ENCODE results near the gene RRAGD.
"Not testable (repeated sequence)": the region's sequence is repeated elsewhere in the genome, so short reads cannot be mapped to it uniquely, and the experiment has no call there.

RRAGD gene

DNA sequence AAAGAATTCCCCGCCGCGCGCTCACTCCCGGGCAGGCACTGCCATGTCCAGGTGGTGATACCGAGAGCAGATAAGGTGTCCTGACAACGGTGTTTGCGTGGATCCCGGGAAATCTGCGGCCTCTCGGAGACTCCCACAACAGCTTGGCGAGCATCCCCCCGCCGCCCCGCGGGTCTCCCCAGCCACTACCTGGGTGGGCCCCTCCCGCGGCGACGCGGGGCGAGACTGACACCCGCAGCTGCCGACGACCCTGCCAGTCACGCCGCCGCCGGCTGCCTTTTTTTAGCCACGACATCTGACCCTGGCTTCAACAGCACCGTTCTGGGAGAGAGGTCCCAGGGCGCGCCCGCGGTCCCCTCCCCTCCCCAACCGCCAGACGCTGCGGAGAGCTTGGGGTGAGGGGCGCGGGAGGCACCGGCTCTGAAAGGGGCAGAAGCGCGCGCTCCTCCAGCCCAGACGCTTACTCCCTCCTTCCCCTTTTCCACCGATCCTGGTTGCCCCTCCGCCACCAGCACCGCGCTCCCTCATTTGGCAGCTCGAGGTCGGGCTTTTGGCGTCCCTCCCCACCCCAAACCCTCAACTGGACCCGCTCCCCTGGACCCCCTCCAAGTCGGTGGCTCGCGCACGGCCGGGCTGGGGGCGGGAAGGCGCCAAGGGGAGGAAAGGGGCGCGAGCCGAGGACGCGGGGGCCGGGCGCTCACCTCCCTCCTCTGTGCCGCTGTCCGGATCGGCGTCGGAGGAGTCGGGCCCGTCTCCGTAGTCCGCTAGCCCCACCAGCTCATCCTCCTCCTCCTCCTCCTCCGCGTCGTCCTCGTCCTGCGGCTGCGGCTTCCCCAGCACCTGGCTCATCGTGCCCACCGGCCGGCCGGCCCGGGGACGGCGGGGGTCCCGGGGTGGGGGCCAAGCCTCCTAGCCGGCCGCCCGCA lies 665 bp downstream of the RRAGD start:
- DNase-seq (ENCODE audit: low read depth in 2 of 2), result peak in 1 of 2 donors; percentile 7

DNA sequence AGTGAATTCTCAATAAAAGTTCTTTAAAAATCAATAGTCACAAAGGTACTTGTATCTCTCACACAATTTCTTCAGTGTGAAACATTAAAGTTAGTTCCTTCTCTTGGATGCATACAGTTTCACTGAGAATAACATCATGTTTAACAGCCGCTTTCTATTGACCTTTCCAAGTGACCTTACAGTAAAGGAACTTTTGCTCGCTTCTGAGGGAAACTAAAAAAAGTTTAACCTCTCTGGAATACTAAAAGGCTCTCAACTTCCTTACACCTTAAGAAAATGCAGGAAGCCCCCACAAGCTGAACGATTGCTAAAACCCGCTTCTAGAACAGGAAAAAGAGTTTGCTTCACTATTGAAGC lies 1.3 kb downstream of the RRAGD start:
- no peak for DNase-seq (ENCODE audit: low read depth in 2 of 2)

DNA sequence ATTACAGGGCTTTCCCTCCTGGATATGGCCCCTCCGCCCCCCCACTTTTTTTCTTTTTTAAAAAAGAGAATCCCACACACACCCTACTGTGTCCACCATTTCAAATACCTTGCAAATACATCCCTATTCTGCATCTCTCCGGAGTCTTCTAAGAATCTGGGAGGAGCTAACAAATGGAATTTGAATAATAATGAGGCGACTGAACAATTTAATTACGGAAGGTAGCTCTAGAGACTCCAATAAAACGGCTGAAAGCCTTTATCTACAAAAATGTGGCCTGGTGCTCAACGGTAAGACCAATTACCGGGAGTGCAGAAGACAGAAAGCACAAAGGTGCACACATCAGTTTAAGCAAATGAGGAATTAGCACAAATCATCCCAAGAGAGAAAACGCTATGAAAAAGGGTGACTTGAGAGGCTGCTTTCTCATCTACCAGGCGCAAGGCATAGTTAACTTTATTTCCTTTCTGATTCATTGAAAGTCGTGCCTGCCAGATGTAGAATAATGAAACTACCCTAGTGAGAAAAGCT lies 1.8 kb downstream of the RRAGD start:
- no peak for DNase-seq (ENCODE audit: low read depth in 2 of 2)

DNA sequence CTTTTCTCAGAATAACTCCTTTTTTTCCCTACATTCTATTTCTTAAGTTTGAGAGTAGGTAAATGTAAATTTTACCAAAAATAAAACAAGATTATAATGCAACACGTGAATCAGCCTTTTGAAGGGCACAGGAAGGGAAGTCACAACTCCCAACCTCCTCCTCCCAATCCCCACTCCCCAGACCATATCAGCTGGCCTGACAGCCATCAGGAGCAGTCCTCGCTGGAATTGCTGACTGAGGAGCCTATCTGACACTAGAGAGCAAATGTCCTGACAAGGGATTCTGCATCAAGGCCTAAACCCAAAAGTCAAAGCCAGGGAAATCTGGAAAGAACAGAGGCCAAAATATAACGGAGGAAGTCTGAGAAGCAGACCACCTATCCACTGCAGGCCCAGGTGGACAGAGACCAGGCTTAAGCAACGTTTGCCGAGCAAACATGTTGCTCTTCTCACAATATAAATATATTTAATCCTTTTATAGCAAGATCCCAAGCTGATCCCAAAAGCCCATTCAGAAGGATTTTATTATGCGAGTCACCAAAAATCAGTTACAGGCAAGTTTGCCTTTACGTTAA lies 2.5 kb downstream of the RRAGD start:
- DNase-seq (ENCODE audit: low read depth in 2 of 2), result no peak

DNA sequence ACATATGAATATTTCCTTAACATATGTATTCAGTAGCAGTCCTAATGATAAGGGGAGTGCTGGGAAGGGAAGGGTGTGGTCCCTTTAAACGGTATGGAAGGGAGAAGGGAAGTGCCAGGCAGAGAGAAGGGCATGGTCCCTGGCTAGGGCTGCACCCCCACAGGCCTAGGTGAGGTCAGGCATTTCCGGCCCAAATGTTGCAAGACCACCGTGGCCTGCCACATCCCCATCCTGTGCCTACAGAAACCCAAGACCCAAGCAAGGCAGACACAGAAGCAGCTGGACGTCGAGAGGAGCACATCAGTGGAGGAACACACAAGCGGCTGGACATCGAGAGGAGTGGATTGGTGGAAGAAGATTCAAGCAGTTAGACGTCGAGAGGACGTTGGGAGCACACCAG lies 5.9 kb downstream of the RRAGD start:
- DNase-seq (ENCODE audit: low read depth in 2 of 2), result no peak

DNA sequence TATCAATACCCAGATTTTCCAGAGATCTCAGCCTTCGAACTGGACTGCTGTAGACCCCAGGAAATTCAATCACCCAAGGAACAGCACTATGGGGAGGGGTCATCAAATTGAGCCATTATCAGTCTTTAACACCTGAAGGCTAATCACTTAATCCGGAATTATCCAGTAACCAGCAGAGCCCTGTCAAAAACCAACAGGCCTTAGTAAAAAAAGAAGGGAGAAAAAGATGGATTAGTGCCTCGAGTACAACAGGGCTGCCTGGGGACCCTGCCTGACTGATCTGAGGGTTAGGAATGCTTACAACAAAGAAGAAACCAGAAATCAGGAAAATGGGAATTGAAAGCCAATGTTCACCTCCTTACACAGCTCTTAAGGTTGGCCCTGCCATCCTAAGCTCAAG lies 7.6 kb downstream of the RRAGD start:
- no peak for DNase-seq (ENCODE audit: low read depth in 2 of 2)

DNA sequence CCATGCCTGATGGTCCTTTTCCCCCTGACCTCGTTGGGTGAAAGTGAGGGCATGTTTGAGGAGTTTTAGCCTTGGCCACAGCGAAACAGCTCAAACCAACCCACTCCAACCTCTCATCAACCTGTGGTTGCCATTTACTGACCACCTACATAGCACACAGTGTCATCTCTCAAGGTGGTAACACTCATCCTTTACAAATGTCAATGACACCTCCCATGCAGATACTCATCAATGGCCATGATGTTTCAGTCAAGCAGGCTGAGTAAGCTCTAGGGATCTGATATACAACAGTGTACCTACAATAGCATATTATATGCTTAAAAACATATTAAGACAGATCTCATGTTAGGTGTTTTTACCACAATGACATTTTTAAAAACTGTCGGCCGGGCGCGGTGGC lies 9.3 kb downstream of the RRAGD start:
- DNase-seq (ENCODE audit: low read depth in 2 of 2), result no peak

DNA sequence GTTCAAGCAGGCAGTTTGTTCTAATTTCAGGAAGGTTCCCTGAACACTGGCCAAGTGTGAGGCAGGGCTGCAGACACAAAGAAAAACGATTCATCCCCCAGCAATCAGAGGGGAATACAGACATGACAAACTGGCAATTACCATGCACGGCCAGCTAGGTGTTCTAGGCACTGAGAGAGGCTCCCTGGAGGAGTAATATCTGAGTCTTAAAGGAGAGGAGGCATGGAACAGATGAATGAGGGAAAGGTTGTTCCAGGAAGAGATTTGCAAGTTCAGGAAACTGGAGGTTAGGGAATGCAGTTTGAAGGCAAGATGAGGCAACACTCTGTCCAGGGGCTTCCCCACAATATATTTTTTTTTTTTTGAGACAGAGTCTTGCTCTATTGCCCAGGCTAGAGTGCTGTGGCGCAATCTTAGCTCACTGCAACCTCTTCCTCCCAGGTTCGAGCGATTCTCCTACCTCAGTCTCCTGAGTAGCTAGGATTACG lies 11.1 kb downstream of the RRAGD start:
- DNase-seq (ENCODE audit: low read depth in 2 of 2), result no peak

DNA sequence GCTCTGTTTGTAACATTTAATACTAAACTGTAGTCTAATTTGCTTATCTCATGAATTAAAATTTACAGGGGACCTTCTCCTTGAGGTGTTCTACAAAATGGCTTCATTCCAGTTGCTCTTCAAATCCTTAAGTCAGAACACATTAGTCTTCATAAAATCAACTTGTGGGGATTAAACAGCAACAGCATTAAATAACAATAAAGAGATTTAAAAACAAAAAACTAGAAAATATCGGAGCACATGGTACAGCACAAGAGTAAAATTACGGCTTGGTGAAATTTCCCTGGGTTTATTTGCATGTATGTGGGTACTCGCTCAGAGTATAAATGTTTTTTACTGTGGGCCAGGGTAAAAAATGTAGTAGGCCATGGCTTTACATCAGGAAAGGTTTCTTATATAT lies 12.0 kb downstream of the RRAGD start:
- DNase-seq (ENCODE audit: low read depth in 2 of 2), result no peak

DNA sequence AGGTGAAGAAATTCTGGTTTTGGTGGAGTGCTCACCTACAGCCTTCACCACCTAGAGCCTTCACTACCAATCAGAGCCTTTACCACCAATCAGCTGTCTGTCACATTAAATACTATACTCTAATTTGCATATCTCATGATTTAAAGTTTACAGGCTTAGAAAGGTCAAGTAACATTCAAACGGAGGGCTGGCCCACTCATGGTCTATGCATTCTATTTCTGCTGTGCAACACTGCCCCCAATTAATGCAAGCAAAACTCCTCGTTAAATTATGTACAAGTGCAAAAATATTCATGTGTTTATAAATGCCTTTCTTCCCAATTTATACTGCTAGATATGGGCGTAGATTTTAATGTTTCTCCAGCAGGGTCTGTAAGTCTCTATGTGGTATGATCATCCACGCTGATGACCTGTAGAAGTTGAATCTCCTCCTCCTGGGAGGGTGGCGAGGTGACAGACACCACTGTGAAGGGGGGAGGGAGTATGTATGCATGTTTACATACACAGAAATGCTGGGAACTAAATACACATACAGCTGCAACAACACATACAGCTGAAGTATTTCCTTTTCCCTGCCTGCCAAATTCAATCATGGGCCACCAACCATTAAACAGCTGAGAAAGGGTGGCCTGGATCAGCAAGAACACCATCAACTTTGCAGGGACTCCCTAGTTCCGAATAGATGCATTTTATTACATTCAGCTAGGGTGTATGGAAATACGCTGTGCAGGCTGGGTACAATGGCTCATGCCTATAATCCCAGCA lies 13.1 kb downstream of the RRAGD start:
- no peak for DNase-seq (ENCODE audit: low read depth in 2 of 2)

DNA sequence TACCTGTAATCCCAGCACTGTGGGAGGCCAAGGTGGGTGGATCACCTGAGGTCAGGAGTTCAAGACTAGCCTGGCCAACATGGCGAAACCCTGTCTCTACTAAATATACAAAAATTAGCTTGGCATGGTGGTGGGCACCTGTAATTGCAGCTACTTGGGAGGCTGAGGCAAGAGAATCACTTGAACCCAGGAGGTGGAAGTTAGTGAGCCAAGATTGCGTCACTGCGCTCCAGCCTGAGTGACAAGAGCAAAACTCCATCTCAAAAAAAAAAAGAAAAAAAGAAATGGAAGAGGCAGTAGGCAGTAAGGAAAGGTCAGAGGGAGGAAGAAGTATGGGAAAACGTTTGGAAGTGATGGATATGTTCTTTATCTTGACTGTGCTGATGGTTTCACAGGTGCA lies 14.2 kb downstream of the RRAGD start:
- DNase-seq (ENCODE audit: low read depth in 2 of 2), result not testable (repeated sequence)

DNA sequence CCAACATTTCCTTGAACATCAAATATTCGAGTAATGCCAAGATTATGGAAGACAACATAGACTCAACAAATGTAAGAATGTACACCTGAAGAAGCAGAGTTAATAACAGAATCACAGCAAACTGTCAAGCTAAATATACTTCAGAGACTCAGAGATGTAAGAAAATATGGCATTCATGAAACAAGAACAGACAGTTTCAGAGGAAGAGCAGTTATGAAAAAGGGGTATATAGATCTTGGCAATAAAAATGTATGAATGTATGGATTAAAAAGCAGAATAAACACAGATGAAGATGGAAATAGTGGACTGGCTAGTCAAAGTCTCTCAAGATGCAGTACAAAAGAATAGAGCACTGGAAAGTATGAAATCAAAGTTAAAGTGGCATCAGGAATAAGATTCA lies 18.4 kb downstream of the RRAGD start:
- no peak for DNase-seq (ENCODE audit: low read depth in 2 of 2)

DNA sequence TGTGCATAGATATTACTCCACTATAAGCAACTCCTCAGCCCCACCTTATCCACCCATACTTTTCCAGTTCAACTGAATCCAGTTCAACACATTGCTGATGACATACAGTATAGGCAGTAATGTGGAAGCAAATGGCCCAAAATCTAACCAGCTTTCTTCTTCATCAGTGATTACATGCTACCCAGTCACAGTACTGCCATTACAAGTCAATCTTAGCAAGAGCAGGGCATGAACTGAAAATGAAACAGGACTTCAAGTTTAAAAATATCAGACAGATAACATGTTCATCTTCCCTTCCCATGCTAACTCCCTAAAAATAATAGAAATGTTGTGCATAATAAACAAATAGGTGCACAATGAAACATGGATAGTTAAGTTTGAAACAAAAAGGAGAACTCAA lies 19.2 kb downstream of the RRAGD start:
- DNase-seq (ENCODE audit: low read depth in 2 of 2), result no peak

DNA sequence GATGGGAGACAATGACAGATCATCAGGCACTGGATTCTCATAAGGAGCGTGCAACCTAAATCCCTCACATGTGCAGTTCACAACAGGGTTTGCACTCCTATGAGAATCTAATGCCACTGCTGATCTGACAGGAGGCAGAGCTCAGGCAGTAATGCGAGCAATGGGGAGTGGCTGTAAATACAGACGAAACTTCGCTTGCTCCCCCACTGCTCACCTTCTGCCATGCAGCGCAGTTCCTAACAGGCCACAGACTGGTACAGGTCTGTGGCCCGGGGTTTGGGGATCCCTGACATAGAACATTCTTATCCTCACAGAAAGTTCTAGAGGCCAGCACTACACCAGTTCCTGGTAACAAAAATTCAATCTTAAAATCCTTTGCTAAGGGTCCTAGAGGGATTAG lies 23.2 kb downstream of the RRAGD start:
- DNase-seq (ENCODE audit: low read depth in 2 of 2), result no peak

DNA sequence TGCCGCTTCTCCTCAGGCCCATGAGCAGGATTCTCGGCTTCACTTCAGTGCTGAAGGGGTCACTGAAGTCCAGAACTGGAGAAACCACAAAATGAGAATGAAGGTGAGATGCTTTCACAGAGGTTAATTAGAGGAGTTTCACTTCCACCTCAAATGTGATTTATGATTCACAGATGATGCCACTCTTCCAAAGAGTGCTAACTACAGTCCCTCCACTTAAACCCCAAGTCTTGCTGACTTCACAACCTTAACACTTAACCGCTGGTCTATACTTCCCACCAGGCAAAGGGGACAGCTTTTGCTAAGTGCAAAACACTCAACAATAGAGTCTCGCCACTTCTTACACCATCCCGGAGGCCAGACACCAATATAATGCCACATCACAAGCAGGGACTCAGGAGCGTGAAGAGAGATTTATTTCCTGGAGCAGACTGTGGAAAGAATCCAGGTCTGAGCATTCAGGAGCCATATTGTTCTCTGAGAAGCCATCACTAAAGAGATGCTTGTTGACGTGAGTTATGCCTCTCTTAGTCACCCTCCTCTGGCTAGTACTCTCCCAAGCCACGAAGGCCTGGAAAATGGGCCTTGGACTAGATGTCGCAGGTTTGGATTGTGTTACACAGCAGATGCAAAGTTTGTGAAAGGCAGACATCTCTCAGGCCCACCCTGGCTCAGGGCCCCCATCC lies 24.4 kb downstream of the RRAGD start:
- DNase-seq (ENCODE audit: low read depth in 2 of 2), result no peak

DNA sequence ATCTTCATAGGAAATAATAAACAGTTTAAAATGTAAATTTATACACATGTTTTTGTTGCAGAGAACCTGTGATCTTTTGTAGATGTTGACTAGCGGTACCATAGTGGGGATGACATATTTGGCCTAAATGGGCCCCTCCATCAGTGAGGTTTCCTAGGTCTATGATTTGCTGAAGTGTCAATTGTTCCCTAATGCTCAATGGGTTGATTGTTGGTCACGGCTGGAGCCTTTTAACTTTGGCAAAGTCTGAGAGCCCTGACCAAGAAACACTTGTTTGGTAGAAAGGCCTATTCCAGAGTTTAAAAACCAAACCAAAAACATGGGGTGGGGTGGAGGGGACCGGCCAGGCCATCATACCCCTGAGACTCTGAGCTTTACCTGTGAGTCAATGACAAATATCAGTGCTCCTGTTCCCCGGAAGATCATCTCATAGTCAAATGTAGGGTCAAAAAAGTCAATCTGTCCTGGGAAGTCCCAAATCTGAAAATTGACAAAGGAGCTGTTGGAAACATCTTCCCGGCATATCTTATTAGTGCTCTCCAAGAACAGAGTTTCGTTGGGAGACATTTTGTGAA lies 25.1 kb downstream of the RRAGD start:
- no peak for DNase-seq (ENCODE audit: low read depth in 2 of 2)

DNA sequence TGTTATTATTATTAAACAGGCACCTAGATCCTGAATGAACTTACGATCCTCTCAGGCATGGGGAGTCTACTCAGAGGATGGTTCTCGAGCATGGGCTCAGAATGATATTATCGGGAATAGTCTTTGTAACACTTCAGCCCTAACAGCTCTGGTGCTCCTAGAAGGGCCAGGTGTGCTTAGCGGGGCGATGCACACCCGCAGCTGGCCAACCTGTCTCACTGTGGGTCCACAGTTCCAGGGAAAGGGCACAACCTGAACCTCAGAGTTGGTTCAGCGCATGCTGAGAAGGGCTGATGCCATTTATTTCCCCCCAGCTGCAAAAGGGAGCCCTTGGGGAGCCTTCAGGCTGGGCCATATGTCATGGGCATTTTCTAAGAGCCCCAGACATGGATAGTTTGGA lies 26.2 kb downstream of the RRAGD start:
- no peak for DNase-seq (ENCODE audit: low read depth in 2 of 2)

DNA sequence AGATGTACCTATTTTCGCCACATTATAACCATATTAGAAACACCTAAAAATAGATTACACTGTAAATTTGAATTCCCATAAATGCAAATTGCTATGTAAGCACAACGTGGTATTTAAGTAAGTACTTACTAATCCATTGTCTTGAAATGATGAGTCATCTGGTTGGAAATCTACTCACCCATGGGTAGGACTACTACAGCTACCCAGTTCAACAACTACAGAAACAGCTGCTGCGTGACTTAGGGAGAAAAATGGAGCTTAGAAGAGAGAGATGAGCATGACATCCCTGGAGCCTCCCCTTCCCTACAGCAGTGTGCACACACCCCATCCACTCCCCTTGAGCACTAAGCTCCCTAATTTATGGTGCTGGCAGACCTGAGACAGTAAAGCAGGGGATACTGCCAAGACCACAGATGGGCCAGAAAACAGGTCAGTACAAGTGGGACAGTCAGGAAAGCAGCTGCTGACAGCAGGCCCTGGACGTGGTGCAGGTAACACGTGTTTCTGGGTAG lies 26.9 kb downstream of the RRAGD start:
- no peak for DNase-seq (ENCODE audit: low read depth in 2 of 2)

DNA sequence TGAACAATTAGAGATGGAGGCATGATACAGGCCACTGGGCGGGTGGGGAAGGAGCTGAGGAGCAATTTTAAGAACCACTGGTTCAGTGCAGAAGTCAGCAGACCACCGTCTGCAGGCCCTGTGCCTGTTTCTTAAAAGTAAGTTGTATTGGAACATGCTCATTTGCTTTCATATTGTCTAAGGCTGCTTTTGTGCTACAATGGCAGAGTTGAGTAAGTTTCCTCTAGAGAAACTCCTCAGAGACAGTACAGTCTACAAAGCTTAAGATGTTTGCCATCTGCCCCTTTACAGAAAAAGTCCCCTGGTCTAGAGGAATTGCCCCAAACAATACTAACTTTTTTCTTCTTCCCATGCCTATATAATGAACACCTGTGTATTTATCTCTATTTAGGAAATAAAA lies 31.0 kb downstream of the RRAGD start:
- no peak for DNase-seq (ENCODE audit: low read depth in 2 of 2)

DNA sequence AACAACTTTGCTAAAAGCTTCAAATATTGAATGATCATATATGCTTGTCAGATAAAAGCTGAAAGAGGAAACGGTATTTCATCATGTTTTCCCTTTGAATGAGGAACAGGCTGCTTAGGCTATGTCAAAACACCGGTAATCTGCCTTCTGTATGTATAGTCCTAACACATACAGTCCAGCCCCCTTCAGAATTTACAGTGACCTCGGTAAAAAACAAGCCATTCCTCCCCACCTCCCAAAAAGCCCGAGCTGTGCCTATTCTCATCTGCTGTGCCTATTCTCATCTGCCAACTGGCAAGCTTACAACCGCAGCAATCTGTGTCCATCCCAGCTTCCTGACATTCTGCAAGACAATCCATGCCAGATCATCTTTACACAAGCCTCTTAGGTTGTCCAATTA lies 32.8 kb downstream of the RRAGD start:
- no peak for DNase-seq (ENCODE audit: low read depth in 2 of 2)

DNA sequence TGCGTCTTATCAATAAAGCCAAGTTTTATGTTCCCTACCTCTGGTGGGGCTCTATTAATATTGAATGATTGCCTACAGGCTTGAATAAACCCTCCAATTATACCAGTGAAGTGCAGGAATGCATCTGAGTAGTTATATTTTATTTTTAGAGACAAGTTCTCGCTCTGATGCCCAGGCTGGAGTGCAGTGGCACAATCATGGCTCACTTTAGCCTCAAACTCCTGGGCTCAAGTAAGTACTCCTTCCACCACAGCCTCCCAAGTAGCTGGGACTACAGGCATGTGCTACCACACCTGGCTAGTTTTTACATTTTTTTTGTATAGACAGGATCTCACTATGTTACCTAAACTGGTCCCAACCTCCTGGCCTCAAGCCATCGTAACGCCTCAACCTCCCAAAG lies 33.4 kb downstream of the RRAGD start:
- DNase-seq (ENCODE audit: low read depth in 2 of 2), result no peak
